ENCODE results near the gene CGNL1. TPM values are rescaled to one million over a fixed set of nuclear protein-coding genes. Genes with fewer than 3 reads are reported as not detected.

CGNL1 gene
- total RNA-seq, 1 experiment from 2014 or later, result 0.31 TPM

GRCh38 chr15:57540211-57540610, 163.9 kb downstream of the CGNL1 start:
- POLR2A ChIA-PET (ENCODE audit: unreplicated experiment), result no interaction called here

DNA sequence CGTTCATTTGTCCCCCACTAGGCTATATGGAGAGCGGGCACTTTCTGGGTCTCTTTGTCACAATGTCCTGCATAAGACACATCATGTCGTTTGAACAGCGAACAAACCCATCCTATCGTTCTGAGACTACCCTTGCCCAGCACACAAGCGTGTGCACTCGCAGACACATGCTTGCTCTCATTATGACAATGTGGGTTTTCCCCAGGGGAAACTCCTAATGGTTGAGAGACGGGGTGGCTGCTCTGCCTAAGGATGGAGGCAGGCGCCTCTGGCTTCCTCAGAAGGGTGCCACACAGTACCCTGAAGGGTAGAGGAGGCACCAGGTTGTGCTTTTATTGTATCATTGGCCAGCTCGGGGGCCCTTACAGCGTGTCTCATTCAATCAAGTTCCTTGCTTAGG, 164.4 kb downstream of the CGNL1 start:
- POLR2A ChIA-PET (ENCODE audit: unreplicated experiment), result no interaction called here
- Histone ChIP-seq H3K9me3 (ENCODE audit: insufficient read depth, low read depth) (no peaks in the 10 kb centered on the region), H2AFZ (no peak overlapping the region), H3K4me3 (no peak overlapping the region), H3K4me1 (replicated peaks; ENCODE audit: insufficient read depth) (no peaks in the 10 kb centered on the region), H3K4me2 (no peak overlapping the region), H3K27ac (no peak overlapping the region), H3K36me3 (ENCODE audit: low read depth) (no peaks in the 10 kb centered on the region), H3K79me2 (ENCODE audit: low read depth) (no peaks in the 10 kb centered on the region), H3K9me2 (ENCODE audit: insufficient read depth) (no peaks in the 10 kb centered on the region), H4K20me1 (ENCODE audit: insufficient read depth) (no peaks in the 10 kb centered on the region), H3F3A (ENCODE audit: insufficient read depth, low read depth) (no peaks in the 10 kb centered on the region), H3K27me3 (ENCODE audit: insufficient read depth, low read depth) (no peaks in the 10 kb centered on the region)
- TF ChIP-seq, protein P1, sequence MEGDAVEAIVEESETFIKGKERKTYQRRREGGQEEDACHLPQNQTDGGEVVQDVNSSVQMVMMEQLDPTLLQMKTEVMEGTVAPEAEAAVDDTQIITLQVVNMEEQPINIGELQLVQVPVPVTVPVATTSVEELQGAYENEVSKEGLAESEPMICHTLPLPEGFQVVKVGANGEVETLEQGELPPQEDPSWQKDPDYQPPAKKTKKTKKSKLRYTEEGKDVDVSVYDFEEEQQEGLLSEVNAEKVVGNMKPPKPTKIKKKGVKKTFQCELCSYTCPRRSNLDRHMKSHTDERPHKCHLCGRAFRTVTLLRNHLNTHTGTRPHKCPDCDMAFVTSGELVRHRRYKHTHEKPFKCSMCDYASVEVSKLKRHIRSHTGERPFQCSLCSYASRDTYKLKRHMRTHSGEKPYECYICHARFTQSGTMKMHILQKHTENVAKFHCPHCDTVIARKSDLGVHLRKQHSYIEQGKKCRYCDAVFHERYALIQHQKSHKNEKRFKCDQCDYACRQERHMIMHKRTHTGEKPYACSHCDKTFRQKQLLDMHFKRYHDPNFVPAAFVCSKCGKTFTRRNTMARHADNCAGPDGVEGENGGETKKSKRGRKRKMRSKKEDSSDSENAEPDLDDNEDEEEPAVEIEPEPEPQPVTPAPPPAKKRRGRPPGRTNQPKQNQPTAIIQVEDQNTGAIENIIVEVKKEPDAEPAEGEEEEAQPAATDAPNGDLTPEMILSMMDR (conservative IDR thresholded peaks at IDR 0.05), result no peak
- TF ChIP-seq EZH2 (IDR thresholded peaks at IDR 0.05; ENCODE audit: low read depth), result no peak
- BruUV-seq (replicated peaks), result no TSS peak
- no peak for DNase-seq
- intact Hi-C loops (cut with micrococcal nuclease; ENCODE audit: unreplicated experiment), result loop anchor here (5.0 kb wide), 2 partner anchors 198 to 1043 kb away; no protein-coding TSS in a partner anchor
- CTCF ChIA-PET, result no interaction called here

More at GRCh38 chr15:57540211-57540610, 163.9 kb downstream of the CGNL1 start:
- Histone ChIP-seq H3K4me3 (no peak overlapping the region), H3K27me3 (ENCODE audit: insufficient read depth, low read depth) (no peaks in the 10 kb centered on the region), H3K79me2 (ENCODE audit: low read depth) (no peaks in the 10 kb centered on the region), H3K4me1 (replicated peaks; ENCODE audit: insufficient read depth) (no peaks in the 10 kb centered on the region), H3F3A (ENCODE audit: insufficient read depth, low read depth) (no peaks in the 10 kb centered on the region), H3K27ac (no peak overlapping the region), H2AFZ (no peak overlapping the region), H3K4me2 (no peak overlapping the region), H3K9me2 (ENCODE audit: insufficient read depth) (no peaks in the 10 kb centered on the region), H3K36me3 (ENCODE audit: low read depth) (no peaks in the 10 kb centered on the region), H3K9me3 (ENCODE audit: insufficient read depth, low read depth) (no peaks in the 10 kb centered on the region), H4K20me1 (ENCODE audit: insufficient read depth) (no peaks in the 10 kb centered on the region)
- intact Hi-C loops (cut with micrococcal nuclease; ENCODE audit: unreplicated experiment), result loop anchor here (5.0 kb wide), 2 partner anchors 198 to 1043 kb away; no protein-coding TSS in a partner anchor
- DNase-seq, result no peak
- CTCF ChIA-PET, result no interaction called here
- TF ChIP-seq, protein P1 (conservative IDR thresholded peaks at IDR 0.05), result no peak
- TF ChIP-seq EZH2 (IDR thresholded peaks at IDR 0.05; ENCODE audit: low read depth), result no peak
- no TSS peak for BruUV-seq (replicated peaks)

DNA sequence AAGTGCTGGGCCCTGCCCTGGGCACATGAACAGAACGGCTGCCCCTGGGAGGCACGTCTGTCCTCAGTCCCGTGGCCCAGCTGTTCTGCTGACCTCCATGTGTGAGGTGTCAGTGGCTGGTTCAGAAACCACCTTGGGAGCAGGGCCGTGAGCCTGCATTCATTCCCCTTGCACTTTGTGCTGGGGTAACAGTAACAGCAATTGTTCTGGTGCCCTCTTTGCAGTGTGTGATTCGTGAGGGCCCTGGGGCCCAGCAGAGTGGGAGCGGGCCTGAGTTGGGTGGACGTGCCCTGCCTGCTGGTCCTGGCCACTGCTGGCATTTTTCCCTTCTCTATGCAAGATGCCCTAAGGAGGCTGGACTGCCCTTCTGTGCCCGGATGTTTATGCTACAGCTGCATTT, 165.0 kb downstream of the CGNL1 start:
- Histone ChIP-seq H3K27me3 (ENCODE audit: insufficient read depth, low read depth) (no peaks in the 10 kb centered on the region), H3K79me2 (ENCODE audit: low read depth) (no peaks in the 10 kb centered on the region), H3K9me2 (ENCODE audit: insufficient read depth) (no peaks in the 10 kb centered on the region), H3K27ac (no peak overlapping the region), H3K36me3 (ENCODE audit: low read depth) (no peaks in the 10 kb centered on the region), H4K20me1 (ENCODE audit: insufficient read depth) (no peaks in the 10 kb centered on the region), H3F3A (ENCODE audit: insufficient read depth, low read depth) (no peaks in the 10 kb centered on the region), H3K4me3 (no peak overlapping the region), H3K9me3 (ENCODE audit: insufficient read depth, low read depth) (no peaks in the 10 kb centered on the region), H3K4me1 (replicated peaks; ENCODE audit: insufficient read depth) (no peaks in the 10 kb centered on the region), H3K4me2 (no peak overlapping the region), H2AFZ (no peak overlapping the region)
- DNase-seq, result no peak
- ChIA-PET POLR2A (ENCODE audit: unreplicated experiment) (no interaction called here), CTCF (interaction anchor here (0.9 to 1.7 kb wide), 6 partner anchors 10 to 1045 kb away, joined by 4 to 13 read pairs (median 6); no protein-coding TSS in a partner anchor)
- TF ChIP-seq EZH2 (IDR thresholded peaks at IDR 0.05; ENCODE audit: low read depth), result no peak
- TF ChIP-seq, protein P1 (conservative IDR thresholded peaks at IDR 0.05), result no peak
- intact Hi-C loops (cut with micrococcal nuclease; ENCODE audit: unreplicated experiment), result loop anchor here (5.0 kb wide), 2 partner anchors 199 to 1044 kb away; no protein-coding TSS in a partner anchor
- BruUV-seq (replicated peaks), result no TSS peak
